GM12892 (cell line): Measurements from ENCODE around the gene RARRES2.

Experiments used
- DNase-seq: peaks from one replicate; pipeline ENCODE4 v3.0.0; 2011; ENCODE audit not compliant: insufficient read length
- FAIRE-seq: peaks from 2 replicates; lab custom pipeline; 2011; peaks lifted over from hg19 to GRCh38; lab: Jason Lieb, UNC
- POLR2A ChIP-seq: IDR thresholded peaks from 2 replicates; pipeline ENCODE4 v1.6.1; 2011; ENCODE audit warnings: low read depth, low read length, control low read depth
- POLR2AphosphoS5 ChIP-seq: IDR thresholded peaks from 2 replicates; pipeline ENCODE4 v1.6.1; 2011; ENCODE audit warnings: low read depth, low read length, control low read depth
- TAF1 ChIP-seq: IDR thresholded peaks from 2 replicates; pipeline ENCODE4 v1.6.1; 2011; ENCODE audit warnings: low read depth, mild to moderate bottlenecking, control low read depth, low read length, borderline replicate concordance

RARRES2 gene

GRCh38 chr7:150329331-150330120 is 11.9 kb downstream of the RARRES2 start:
- FAIRE-seq, result no peak
- TF ChIP-seq POLR2AphosphoS5 (no peak), TAF1 (no peak), POLR2A (no peak)
- DNase-seq, result no peak

DNA sequence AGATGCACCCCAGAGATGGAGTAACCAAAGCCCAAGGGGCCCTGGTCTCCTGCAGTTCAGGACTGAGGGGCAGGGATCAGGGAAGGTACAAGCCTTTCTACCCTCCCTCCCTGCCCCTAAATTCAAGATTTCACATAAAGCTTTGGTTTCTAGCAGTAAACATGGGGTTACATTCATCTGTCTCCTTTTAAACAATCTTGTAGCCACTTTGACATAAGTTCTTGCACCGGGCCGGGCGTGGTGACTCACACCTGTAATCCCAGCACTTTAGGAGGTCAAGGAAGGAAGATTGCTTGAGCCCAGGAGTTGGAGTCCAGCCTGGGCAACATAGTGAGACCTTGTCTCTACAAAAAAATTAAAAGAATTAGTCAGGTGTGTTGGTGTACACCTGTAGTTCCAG is 14.1 kb downstream of the RARRES2 start:
- TF ChIP-seq POLR2AphosphoS5 (no peak), POLR2A (no peak), TAF1 (no peak)
- FAIRE-seq, result no peak
- no peak for DNase-seq

DNA sequence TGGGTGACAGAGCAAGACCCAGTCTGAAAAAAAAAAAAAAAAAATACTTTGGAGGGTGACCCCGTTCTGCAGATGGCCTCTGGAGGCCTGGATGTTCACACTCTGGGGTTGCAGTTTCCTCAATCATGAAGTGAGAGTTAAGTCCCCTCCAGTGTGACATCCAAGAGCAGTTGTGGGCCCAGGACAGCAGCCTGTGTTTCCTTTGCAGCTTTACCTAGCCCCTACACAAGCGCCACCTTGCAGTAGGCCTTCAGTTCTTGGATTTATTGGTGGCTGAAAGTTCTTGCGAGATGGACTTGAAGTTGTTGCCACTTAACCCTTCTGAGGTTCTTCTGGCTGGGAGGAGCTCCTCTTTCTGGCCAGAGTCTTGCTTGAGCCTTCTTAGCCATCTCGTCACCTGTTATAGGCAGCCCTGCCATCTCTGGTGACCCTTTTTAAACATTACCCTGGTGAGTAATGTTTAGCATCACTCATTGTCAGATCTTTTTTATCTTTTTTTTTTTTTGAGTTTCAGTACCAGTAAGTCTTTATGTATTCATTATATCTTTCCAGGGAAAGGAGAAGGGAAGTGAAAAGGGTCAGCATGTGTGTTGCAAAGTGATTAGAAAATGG is 14.7 kb downstream of the RARRES2 start:
- no peak for TF ChIP-seq POLR2AphosphoS5
- TF ChIP-seq POLR2A, result no peak
- TF ChIP-seq TAF1, result no peak
- FAIRE-seq (no peak), DNase-seq (no peak)

GRCh38 chr7:150325901-150326300 is 15.5 kb downstream of the RARRES2 start:
- FAIRE-seq, result no peak
- DNase-seq, result no peak
- no peak for TF ChIP-seq TAF1
- TF ChIP-seq POLR2AphosphoS5, result no peak
- TF ChIP-seq POLR2A, result no peak

GRCh38 chr7:150325110-150325611 is 16.3 kb downstream of the RARRES2 start:
- DNase-seq, result no peak
- FAIRE-seq, result no peak
- TF ChIP-seq POLR2A, result no peak
- no peak for TF ChIP-seq POLR2AphosphoS5
- no peak for TF ChIP-seq TAF1

GRCh38 chr7:150324373-150324961 is 17.0 kb downstream of the RARRES2 start:
- DNase-seq (no peak), FAIRE-seq (no peak)
- TF ChIP-seq POLR2AphosphoS5 (no peak), TAF1 (no peak), POLR2A (no peak)

DNA sequence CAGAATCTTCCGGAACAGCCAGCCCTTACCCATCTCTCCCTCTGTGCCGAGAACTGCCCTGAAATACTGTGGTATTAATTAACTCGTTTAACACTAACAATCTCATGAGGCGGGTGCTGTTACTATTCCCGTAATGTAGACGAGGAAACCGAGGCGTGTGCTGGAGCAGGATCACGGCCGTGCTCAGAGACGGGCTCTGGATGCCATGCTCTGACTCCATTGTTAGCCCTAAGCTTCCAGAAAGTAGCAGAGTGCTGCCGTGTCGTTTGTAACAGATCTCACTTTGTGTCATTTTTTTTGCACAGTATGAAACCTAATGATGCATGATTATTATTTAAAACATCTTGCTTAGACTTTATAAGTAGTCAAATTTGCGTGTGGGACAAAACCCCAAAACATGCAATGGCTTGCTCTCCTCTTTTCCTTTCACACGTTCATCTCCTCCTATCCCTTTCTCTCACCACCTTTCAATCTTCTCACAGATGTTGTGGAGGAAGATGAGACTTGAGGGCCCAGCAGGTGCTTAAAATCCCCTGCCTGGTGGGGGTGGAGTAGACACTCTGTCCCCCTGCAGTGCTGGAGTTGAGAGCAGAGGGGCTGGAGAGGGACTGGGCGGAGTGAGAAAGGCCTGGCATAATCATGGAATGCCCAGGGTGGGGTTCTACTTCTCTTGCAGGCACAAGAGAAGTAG is 17.6 kb downstream of the RARRES2 start:
- DNase-seq (no peak), FAIRE-seq (no peak)
- TF ChIP-seq POLR2A, result no peak
- no peak for TF ChIP-seq TAF1

- DNase-seq (no peak), FAIRE-seq (peak; percentile 92)
- TF ChIP-seq POLR2AphosphoS5, result peak; percentile 81
- peak; percentile 89 for TF ChIP-seq POLR2A
- TF ChIP-seq TAF1, result peak; percentile 84
These were observed 18.4 kb downstream of the RARRES2 start, which contains the start of the genes ACTR3C and LRRC61 for GRCh38 chr7:150322833-150323681. Gene ACTR3C (minus strand): TSS chr7:150323545. CDS start chr7:150295296, 28,249 bp downstream. Gene LRRC61 (plus strand): TSS chr7:150323355. CDS start chr7:150336862, 13,507 bp downstream.

GRCh38 chr7:150322114-150322832 is 19.2 kb downstream of the RARRES2 start:
- DNase-seq (no peak), FAIRE-seq (peak; percentile 48)

More at GRCh38 chr7:150322114-150322832, 19.2 kb downstream of the RARRES2 start:
- TF ChIP-seq POLR2A (peak; percentile 23; the same call in 1 of the 2 replicates), POLR2AphosphoS5 (0 out of 2 replicates have a peak, but pooled peaks have one; percentile 35), TAF1 (no peak)
